ENCODE measurements around the gene ZC3H12A.
"Not testable (repeated sequence)": the region's sequence is repeated elsewhere in the genome, so short reads cannot be mapped to it uniquely, and the experiment has no call there.

ZC3H12A gene

GRCh38 chr1:37501661-37502060 is 27.3 kb downstream of the ZC3H12A start:
- no peak overlapping the region for H3K27ac ChIP-seq
- H3K9ac ChIP-seq: no peak overlapping the region
- no peak overlapping the region for H2AFZ ChIP-seq (ENCODE audit: low read depth)
- H3K4me2 ChIP-seq: no peak overlapping the region
- H3K4me1 ChIP-seq (ENCODE audit: low read depth, poor library complexity, severe bottlenecking): peaks cover 12% of the 10 kb centered on the region
- no peaks in the 10 kb centered on the region; the same call in 1 of the 2 replicates for H3K79me2 ChIP-seq (ENCODE audit: insufficient read depth, low read depth)
- no peaks in the 10 kb centered on the region for H3K36me3 ChIP-seq (ENCODE audit: insufficient read depth)
- no peak overlapping the region for H3K4me3 ChIP-seq (IDR thresholded peaks at IDR 0.05; ENCODE audit: insufficient read depth, low read depth, low read length)
- TF ChIP-seq, protein P1, sequence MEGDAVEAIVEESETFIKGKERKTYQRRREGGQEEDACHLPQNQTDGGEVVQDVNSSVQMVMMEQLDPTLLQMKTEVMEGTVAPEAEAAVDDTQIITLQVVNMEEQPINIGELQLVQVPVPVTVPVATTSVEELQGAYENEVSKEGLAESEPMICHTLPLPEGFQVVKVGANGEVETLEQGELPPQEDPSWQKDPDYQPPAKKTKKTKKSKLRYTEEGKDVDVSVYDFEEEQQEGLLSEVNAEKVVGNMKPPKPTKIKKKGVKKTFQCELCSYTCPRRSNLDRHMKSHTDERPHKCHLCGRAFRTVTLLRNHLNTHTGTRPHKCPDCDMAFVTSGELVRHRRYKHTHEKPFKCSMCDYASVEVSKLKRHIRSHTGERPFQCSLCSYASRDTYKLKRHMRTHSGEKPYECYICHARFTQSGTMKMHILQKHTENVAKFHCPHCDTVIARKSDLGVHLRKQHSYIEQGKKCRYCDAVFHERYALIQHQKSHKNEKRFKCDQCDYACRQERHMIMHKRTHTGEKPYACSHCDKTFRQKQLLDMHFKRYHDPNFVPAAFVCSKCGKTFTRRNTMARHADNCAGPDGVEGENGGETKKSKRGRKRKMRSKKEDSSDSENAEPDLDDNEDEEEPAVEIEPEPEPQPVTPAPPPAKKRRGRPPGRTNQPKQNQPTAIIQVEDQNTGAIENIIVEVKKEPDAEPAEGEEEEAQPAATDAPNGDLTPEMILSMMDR (conservative IDR thresholded peaks at IDR 0.05; ENCODE audit: low read depth, low read length): no peak
- no peaks in the 10 kb centered on the region for H4K20me1 ChIP-seq (ENCODE audit: insufficient read depth)
- no peaks in the 10 kb centered on the region for H3K27me3 ChIP-seq (ENCODE audit: insufficient read depth, low read depth)

GRCh38 chr1:37502104-37502503 is 27.7 kb downstream of the ZC3H12A start:
- no peaks in the 10 kb centered on the region for H3K27me3 ChIP-seq (ENCODE audit: insufficient read depth, low read depth)
- no peaks in the 10 kb centered on the region for H3K36me3 ChIP-seq (ENCODE audit: insufficient read depth)
- H3K4me2 ChIP-seq: no peak overlapping the region
- TF ChIP-seq, protein P1 (conservative IDR thresholded peaks at IDR 0.05; ENCODE audit: low read depth, low read length): no peak
- no peak overlapping the region for H3K27ac ChIP-seq
- H2AFZ ChIP-seq (ENCODE audit: low read depth): no peak overlapping the region
- H3K79me2 ChIP-seq (ENCODE audit: insufficient read depth, low read depth): no peaks in the 10 kb centered on the region; the same call in 1 of the 2 replicates
- H4K20me1 ChIP-seq (ENCODE audit: insufficient read depth): no peaks in the 10 kb centered on the region
- peaks cover 12% of the 10 kb centered on the region for H3K4me1 ChIP-seq (ENCODE audit: low read depth, poor library complexity, severe bottlenecking)
- H3K4me3 ChIP-seq (IDR thresholded peaks at IDR 0.05; ENCODE audit: insufficient read depth, low read depth, low read length): no peak overlapping the region
- H3K9ac ChIP-seq: no peak overlapping the region

DNA sequence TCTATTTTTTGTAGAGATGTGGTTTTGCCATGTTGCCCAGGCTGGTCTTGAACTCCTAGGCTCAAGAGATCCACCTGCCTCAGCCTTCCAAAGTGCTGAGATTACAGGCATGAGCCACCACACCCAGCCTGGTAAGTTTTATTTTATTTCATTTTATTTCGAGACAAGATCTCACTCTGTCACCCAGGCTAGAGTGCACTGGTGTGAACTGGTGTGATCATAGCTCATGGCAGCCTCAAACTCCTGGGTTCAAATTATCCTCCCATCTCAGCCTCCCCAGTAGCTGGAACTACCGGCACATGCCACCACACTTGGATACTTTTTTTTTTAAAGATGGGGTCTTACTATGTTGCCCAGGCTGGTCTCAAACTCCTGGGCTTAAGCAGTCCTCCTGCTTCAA is 28.4 kb downstream of the ZC3H12A start:
- not testable (repeated sequence) for H3K4me2 ChIP-seq; H3K9ac ChIP-seq; H2AFZ ChIP-seq (ENCODE audit: low read depth); H3K79me2 ChIP-seq (ENCODE audit: insufficient read depth, low read depth); H3K27ac ChIP-seq; H3K36me3 ChIP-seq (ENCODE audit: insufficient read depth); H3K27me3 ChIP-seq (ENCODE audit: insufficient read depth, low read depth); H3K4me3 ChIP-seq (IDR thresholded peaks at IDR 0.05; ENCODE audit: insufficient read depth, low read depth, low read length); H4K20me1 ChIP-seq (ENCODE audit: insufficient read depth)
- peaks cover 14% of the 10 kb centered on the region for H3K4me1 ChIP-seq (ENCODE audit: low read depth, poor library complexity, severe bottlenecking)

DNA sequence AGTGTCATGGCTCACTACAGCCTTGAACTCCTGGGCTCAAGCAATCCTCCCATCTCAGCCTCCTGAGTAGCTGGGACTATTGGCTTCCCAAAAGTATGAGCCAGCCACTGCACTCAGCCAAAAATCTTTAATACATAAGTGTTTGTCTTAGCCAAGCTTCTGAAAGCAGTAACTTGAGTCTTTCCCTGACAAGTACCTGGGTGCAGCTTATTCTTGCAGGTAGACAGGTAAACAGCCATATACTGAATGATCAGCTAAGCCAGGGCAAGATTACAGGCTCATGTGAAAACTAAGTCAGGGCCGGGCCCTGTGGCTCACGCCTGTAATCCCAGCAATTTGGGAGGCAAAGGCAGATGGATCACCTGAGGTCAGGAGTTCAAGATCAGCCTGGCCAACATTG is 32.4 kb downstream of the ZC3H12A start:
- TF ChIP-seq, protein P1 (conservative IDR thresholded peaks at IDR 0.05; ENCODE audit: low read depth, low read length): no peak
- Histone ChIP-seq H4K20me1 (ENCODE audit: insufficient read depth) (no peaks in the 10 kb centered on the region), H3K27me3 (ENCODE audit: insufficient read depth, low read depth) (no peaks in the 10 kb centered on the region), H3K79me2 (ENCODE audit: insufficient read depth, low read depth) (no peaks in the 10 kb centered on the region; the same call in 1 of the 2 replicates), H3K9ac (no peak overlapping the region), H3K36me3 (ENCODE audit: insufficient read depth) (no peaks in the 10 kb centered on the region; the same call in 1 of the 2 replicates), H3K4me3 (IDR thresholded peaks at IDR 0.05; ENCODE audit: insufficient read depth, low read depth, low read length) (no peak overlapping the region), H2AFZ (ENCODE audit: low read depth) (no peak overlapping the region), H3K27ac (no peak overlapping the region), H3K4me1 (ENCODE audit: low read depth, poor library complexity, severe bottlenecking) (peaks cover 28% of the 10 kb centered on the region), H3K4me2 (no peak overlapping the region)

DNA sequence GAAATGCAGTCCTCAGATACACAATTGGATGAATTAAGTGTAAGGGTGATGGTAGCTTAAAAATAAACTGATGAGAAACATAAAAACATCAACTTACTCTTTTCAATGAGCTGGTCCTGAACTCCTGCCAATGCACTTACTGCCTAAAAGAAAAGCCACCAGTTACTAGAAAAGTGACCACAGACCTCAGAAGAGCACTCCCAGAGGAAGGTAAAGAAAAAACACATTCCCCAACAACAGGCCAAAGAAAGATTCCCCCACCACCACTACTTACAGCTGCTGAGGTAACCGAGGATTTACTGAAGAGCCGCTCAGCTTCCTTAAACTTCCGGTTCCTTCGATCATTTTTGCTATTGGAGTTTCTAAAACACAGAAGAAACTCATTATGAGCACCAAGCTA is 34.8 kb downstream of the ZC3H12A start:
- no peak overlapping the region for H3K9ac ChIP-seq
- no peaks in the 10 kb centered on the region for H3K27me3 ChIP-seq (ENCODE audit: insufficient read depth, low read depth)
- TF ChIP-seq, protein P1 (conservative IDR thresholded peaks at IDR 0.05; ENCODE audit: low read depth, low read length): peak; percentile 49; the same call in 1 of the 2 replicates
- no peaks in the 10 kb centered on the region for H4K20me1 ChIP-seq (ENCODE audit: insufficient read depth)
- peak overlapping the region; percentile 49 for H3K4me2 ChIP-seq
- no peaks in the 10 kb centered on the region; the same call in 1 of the 2 replicates for H3K36me3 ChIP-seq (ENCODE audit: insufficient read depth)
- H3K4me1 ChIP-seq (ENCODE audit: low read depth, poor library complexity, severe bottlenecking): peaks cover 43% of the 10 kb centered on the region
- no peak overlapping the region for H3K4me3 ChIP-seq (IDR thresholded peaks at IDR 0.05; ENCODE audit: insufficient read depth, low read depth, low read length)
- peak overlapping the region; percentile 18; the same call in 1 of the 2 replicates for H3K27ac ChIP-seq
- H2AFZ ChIP-seq (ENCODE audit: low read depth): no peak overlapping the region
- H3K79me2 ChIP-seq (ENCODE audit: insufficient read depth, low read depth): peaks cover 14% of the 10 kb centered on the region; the same call in 1 of the 2 replicates

Data from KMS-11 (cell line).